H1 (cell line): Measurements from ENCODE around the gene XAF1. TPM values are rescaled to one million over a fixed set of nuclear protein-coding genes. Genes with fewer than 3 reads are reported as not detected.

Experiments used
- CTCF ChIA-PET: fragments of 300-600 bp; sonication (Branson Sonifier 250); formaldehyde crosslinking; loops from one replicate; lab custom pipeline; 2021; ENCODE audit not compliant: partially characterized antibody; lab: Charles Lee
- POLR2A ChIA-PET: fragments of 300-600 bp; sonication (Branson Sonifier 250); formaldehyde crosslinking; loops from one replicate; lab custom pipeline; 2021; ENCODE audit warnings: inconsistent platforms; ENCODE audit not compliant: partially characterized antibody; lab: Charles Lee
- DNase-seq, 2 experiments: peaks; one replicate each; pipeline versions ENCODE4 v3.0.0 to v3.0.0-alpha.2; 2010 to 2022; ENCODE audit warnings: low spot score in 2 of 2, low read depth in 1 of 2, mixed read lengths in 1 of 2
- FAIRE-seq: peaks from 2 replicates; lab custom pipeline; 2011; peaks lifted over from hg19 to GRCh38; lab: Jason Lieb, UNC
- H2AFZ ChIP-seq: 2 replicates; pipeline ENCODE4 v1.8.1; 2012; ENCODE audit warnings: low read length, inconsistent platforms
- H2AK5ac ChIP-seq: 2 replicates; pipeline ENCODE4 v1.6.1; 2013; ENCODE audit warnings: low read depth, low read length
- H2BK120ac ChIP-seq: replicated peaks from 2 replicates; pipeline ENCODE3; 2013; ENCODE audit warnings: low read depth, low read length, inconsistent platforms
- H2BK12ac ChIP-seq: 2 replicates; pipeline ENCODE4 v1.6.1; 2013; ENCODE audit warnings: low read depth, low read length
- H2BK15ac ChIP-seq: 2 replicates; pipeline ENCODE4 v1.6.1; 2013; ENCODE audit warnings: low read length
- H2BK20ac ChIP-seq: 2 replicates; pipeline ENCODE4 v1.6.1; 2013; ENCODE audit warnings: low read length
- H2BK5ac ChIP-seq: 2 replicates; pipeline ENCODE4 v1.6.1; 2013; ENCODE audit warnings: low read depth, low read length
- H3K14ac ChIP-seq: 2 replicates; pipeline ENCODE4 v1.6.1; 2013; ENCODE audit warnings: inconsistent platforms; ENCODE audit not compliant: insufficient read length
- H3K18ac ChIP-seq: 2 replicates; pipeline ENCODE4 v1.6.1; 2013; ENCODE audit warnings: low read length; ENCODE audit errors: extremely low read depth
- H3K23ac ChIP-seq: 2 replicates; pipeline ENCODE4 v1.6.1; 2013; ENCODE audit warnings: inconsistent platforms; ENCODE audit not compliant: insufficient read length
- H3K23me2 ChIP-seq: 2 replicates; pipeline ENCODE4 v1.6.1; 2013; ENCODE audit warnings: low read depth, low read length
- H3K27ac ChIP-seq: 2 replicates; pipeline ENCODE4 v1.6.1; 2011; ENCODE audit warnings: low read depth, low read length, inconsistent platforms
- H3K27me3 ChIP-seq, 4 experiments: replicated peaks in 1 of 4; 1 replicate in 1 of 4; 2 replicates in 3 of 4; pipeline versions ENCODE4 v1.6.1 to v1.8.1; 2011 to 2013; ENCODE audit warnings: low read length in 3 of 4, mild to moderate bottlenecking in 3 of 4, inconsistent platforms in 2 of 4, mixed read lengths in 2 of 4, moderate library complexity in 1 of 4; ENCODE audit not compliant: control insufficient read depth in 3 of 4, insufficient read depth in 3 of 4; ENCODE audit errors: extremely low read depth in 1 of 4
- H3K36me3 ChIP-seq, 4 experiments: 2 replicates each; pipeline versions ENCODE4 v1.6.1 to v1.8.1; 2011 to 2013; ENCODE audit warnings: mild to moderate bottlenecking in 4 of 4, low read length in 3 of 4, moderate library complexity in 2 of 4, control low read depth in 1 of 4, inconsistent platforms in 1 of 4; ENCODE audit not compliant: insufficient read depth in 4 of 4, control insufficient read depth in 2 of 4
- H3K4ac ChIP-seq: replicated peaks from 2 replicates; pipeline ENCODE3; 2013; ENCODE audit warnings: low read length, low read depth, mixed read lengths, inconsistent platforms; ENCODE audit not compliant: insufficient read length
- H3K4me1 ChIP-seq, 4 experiments: replicated peaks in 1 of 4; 1 replicate in 1 of 4; 2 replicates in 3 of 4; pipeline versions ENCODE4 v1.6.1 to v1.8.1; 2011 to 2013; ENCODE audit warnings: low read length in 3 of 4, inconsistent platforms in 2 of 4, mixed read lengths in 1 of 4; ENCODE audit not compliant: insufficient read depth in 4 of 4, control insufficient read depth in 3 of 4
- H3K4me2 ChIP-seq, 2 experiments: 2 replicates each; pipeline versions ENCODE4 v1.6.1 to v1.8.1; 2011 to 2013; ENCODE audit warnings: low read depth in 2 of 2, low read length in 2 of 2, control low read depth in 1 of 2, inconsistent platforms in 1 of 2, mild to moderate bottlenecking in 1 of 2; ENCODE audit not compliant: insufficient read depth in 1 of 2
- H3K4me3 ChIP-seq, 4 experiments: fragments of 200-600, 300-600 bp in 1 of 4; sonication (generic), shearing (Covaris generic), sonication (Bioruptor Twin) in 1 of 4; 2 replicates each; pipeline versions ENCODE4 v1.5.1 to v1.8.1; 2011 to 2016; ENCODE audit warnings: low read length in 4 of 4, low read depth in 3 of 4, control low read depth in 2 of 4, inconsistent platforms in 2 of 4, mild to moderate bottlenecking in 2 of 4, mixed read lengths in 1 of 4, moderate library complexity in 1 of 4; ENCODE audit not compliant: insufficient read depth in 2 of 4; ENCODE audit errors: extremely low read depth in 1 of 4
- H3K56ac ChIP-seq: replicated peaks from 2 replicates; pipeline ENCODE3; 2013; ENCODE audit warnings: low read depth, mild to moderate bottlenecking, mixed read lengths, low read length, inconsistent platforms; ENCODE audit not compliant: insufficient read length
- H3K79me1 ChIP-seq: 2 replicates; pipeline ENCODE4 v1.6.1; 2013; ENCODE audit warnings: low read depth, low read length, control low read depth
- H3K79me2 ChIP-seq, 2 experiments: 2 replicates each; pipeline versions ENCODE4 v1.6.1 to v1.8.1; 2012 to 2013; ENCODE audit warnings: low read length in 2 of 2, mild to moderate bottlenecking in 2 of 2, inconsistent platforms in 1 of 2; ENCODE audit not compliant: insufficient read depth in 2 of 2, control insufficient read depth in 1 of 2
- H3K9ac ChIP-seq, 4 experiments: replicated peaks in 1 of 4; 1 replicate in 1 of 4; 2 replicates in 3 of 4; pipeline versions ENCODE4 v1.6.1 to v1.8.1; 2011 to 2013; ENCODE audit warnings: low read depth in 3 of 4, low read length in 3 of 4, control low read depth in 2 of 4, mild to moderate bottlenecking in 2 of 4, moderate library complexity in 2 of 4, inconsistent platforms in 1 of 4; ENCODE audit errors: extremely low read depth in 1 of 4
- H3K9me3 ChIP-seq, 2 experiments: 2 replicates each; pipeline versions ENCODE4 v1.6.1 to v1.8.1; 2012 to 2013; ENCODE audit warnings: mild to moderate bottlenecking in 2 of 2, moderate library complexity in 2 of 2, control low read depth in 1 of 2, inconsistent platforms in 1 of 2, low read depth in 1 of 2, low read length in 1 of 2, mixed read lengths in 1 of 2; ENCODE audit not compliant: insufficient read depth in 2 of 2
- H4K20me1 ChIP-seq, 2 experiments: replicated peaks in 1 of 2; 2 replicates each; pipeline versions ENCODE3 to v1.8.1; 2011 to 2013; ENCODE audit warnings: inconsistent platforms in 2 of 2, low read length in 2 of 2, mild to moderate bottlenecking in 1 of 2; ENCODE audit not compliant: insufficient read depth in 2 of 2, control insufficient read depth in 1 of 2
- H4K5ac ChIP-seq: 2 replicates; pipeline ENCODE4 v1.6.1; 2013; ENCODE audit warnings: low read length, low read depth, mixed read lengths, inconsistent platforms; ENCODE audit not compliant: insufficient read length
- H4K8ac ChIP-seq: 2 replicates; pipeline ENCODE4 v1.8.0; 2013; ENCODE audit warnings: mild to moderate bottlenecking, moderate library complexity, low read length, inconsistent platforms; ENCODE audit not compliant: insufficient read depth; ENCODE audit errors: extremely low read depth
- H4K91ac ChIP-seq: replicated peaks from 2 replicates; pipeline ENCODE3; 2013; ENCODE audit warnings: low read length, mixed read lengths, inconsistent platforms; ENCODE audit not compliant: insufficient read length
- CTBP2 ChIP-seq: IDR thresholded peaks from 2 replicates; pipeline ENCODE4 v1.7.0; 2011; ENCODE audit warnings: borderline replicate concordance, mild to moderate bottlenecking, moderate library complexity, mixed read lengths, low read length; ENCODE audit not compliant: insufficient read depth, insufficient read length
- HDAC2 ChIP-seq, 2 experiments: fragments of 300-600 bp in 1 of 2; sonication (generic) in 1 of 2; IDR thresholded peaks; 2 replicates each; pipeline ENCODE4 v1.6.1; 2011 to 2012; ENCODE audit warnings: low read depth in 2 of 2, low read length in 2 of 2, mild to moderate bottlenecking in 2 of 2, moderate library complexity in 2 of 2, borderline replicate concordance in 1 of 2, inconsistent platforms in 1 of 2
- HDAC6 ChIP-seq: IDR thresholded peaks from one replicate; pipeline ENCODE4 v1.7.1; 2012; ENCODE audit warnings: low read depth, mild to moderate bottlenecking, inconsistent platforms, low read length, moderate library complexity
- JUN ChIP-seq: IDR thresholded peaks from 2 replicates; pipeline ENCODE4 v1.6.1; 2011; ENCODE audit warnings: low read depth, mild to moderate bottlenecking, improper control_type of control experiment, low read length
- KDM5A ChIP-seq: fragments of 200-600 bp; IDR thresholded peaks from 2 replicates; pipeline ENCODE4 v1.7.1; 2012; ENCODE audit warnings: mild to moderate bottlenecking, low read length, inconsistent platforms, mixed read lengths
- POLR2A ChIP-seq, 2 experiments: IDR thresholded peaks; 1 replicate in 1 of 2; 2 replicates in 1 of 2; pipeline ENCODE4 v1.6.1; 2011; ENCODE audit warnings: low read depth in 2 of 2, low read length in 2 of 2, mild to moderate bottlenecking in 2 of 2; ENCODE audit errors: control extremely low read depth in 1 of 2
- RNF2 ChIP-seq: fragments of 200-900, 300-1000 bp; sonication (generic); IDR thresholded peaks from 2 replicates; pipeline ENCODE4 v1.7.1; 2016; ENCODE audit warnings: borderline replicate concordance, low read depth, mild to moderate bottlenecking, antibody characterized with exemption, low read length; ENCODE audit not compliant: poor library complexity, severe bottlenecking; ENCODE audit errors: missing control alignments
- SIRT6 ChIP-seq: IDR thresholded peaks from one replicate; pipeline ENCODE4 v1.7.1; 2012; ENCODE audit warnings: low read length, inconsistent platforms
- TAF1 ChIP-seq: IDR thresholded peaks from 2 replicates; pipeline ENCODE4 v1.6.1; 2011; ENCODE audit warnings: mild to moderate bottlenecking, low read depth, low read length
- WGBS, 2 experiments: shearing (Covaris generic) in 1 of 2; methylation state at CpG; one replicate each; pipeline versions ENCODE4 v1.1.6 to v1.1.7; 2013 to 2015; ENCODE audit warnings: low lambda C conversion rate in 2 of 2, mixed read lengths in 2 of 2, inconsistent platforms in 1 of 2, low coverage in 1 of 2, missing lambda C conversion rate in 1 of 2; ENCODE audit not compliant: insufficient replicate concordance in 2 of 2, insufficient coverage in 1 of 2, insufficient read length in 1 of 2; ENCODE audit errors: extremely low coverage in 1 of 2, missing lambda C conversion rate in 1 of 2; 5-methylcytosine and 5-hydroxymethylcytosine counted together
- polyA plus RNA-seq, 7 experiments: library from polyadenylated mRNA; depleted of rRNA in 3 of 7; stranded (reverse) in 5 of 7; unstranded in 2 of 7; fragments of >200 nt in 5 of 7; fragments of 200-250 nt in 2 of 7; gene quantifications; 1 replicate in 5 of 7; 2 replicates in 1 of 7; 4 replicates in 1 of 7; pipeline versions ENCODE4 v1.2.1 to v1.2.3, GENCODE V29; 2011 to 2013; ENCODE audit warnings: missing spikeins in 2 of 7, mixed read lengths in 2 of 7
- total RNA-seq: library from RNA; stranded (reverse); fragmentation: NEBNext Ultra II Directional; extraction: Animal tissue kit (Norgen Biotek cat#: 25700); gene quantifications from 2 replicates; pipeline ENCODE4 v1.2.1, GENCODE V29; 2021
- TF ChIP-seq, protein P1 (sequence below): IDR thresholded peaks from 2 replicates; pipeline ENCODE4 v1.6.1; 2012; ENCODE audit warnings: inconsistent platforms

XAF1 gene
- total and polyA plus RNA-seq, 2 of the 8 experiments (the other 6 are each of a cell fraction or from before 2014, with no cell fraction given) = not detected

DNA sequence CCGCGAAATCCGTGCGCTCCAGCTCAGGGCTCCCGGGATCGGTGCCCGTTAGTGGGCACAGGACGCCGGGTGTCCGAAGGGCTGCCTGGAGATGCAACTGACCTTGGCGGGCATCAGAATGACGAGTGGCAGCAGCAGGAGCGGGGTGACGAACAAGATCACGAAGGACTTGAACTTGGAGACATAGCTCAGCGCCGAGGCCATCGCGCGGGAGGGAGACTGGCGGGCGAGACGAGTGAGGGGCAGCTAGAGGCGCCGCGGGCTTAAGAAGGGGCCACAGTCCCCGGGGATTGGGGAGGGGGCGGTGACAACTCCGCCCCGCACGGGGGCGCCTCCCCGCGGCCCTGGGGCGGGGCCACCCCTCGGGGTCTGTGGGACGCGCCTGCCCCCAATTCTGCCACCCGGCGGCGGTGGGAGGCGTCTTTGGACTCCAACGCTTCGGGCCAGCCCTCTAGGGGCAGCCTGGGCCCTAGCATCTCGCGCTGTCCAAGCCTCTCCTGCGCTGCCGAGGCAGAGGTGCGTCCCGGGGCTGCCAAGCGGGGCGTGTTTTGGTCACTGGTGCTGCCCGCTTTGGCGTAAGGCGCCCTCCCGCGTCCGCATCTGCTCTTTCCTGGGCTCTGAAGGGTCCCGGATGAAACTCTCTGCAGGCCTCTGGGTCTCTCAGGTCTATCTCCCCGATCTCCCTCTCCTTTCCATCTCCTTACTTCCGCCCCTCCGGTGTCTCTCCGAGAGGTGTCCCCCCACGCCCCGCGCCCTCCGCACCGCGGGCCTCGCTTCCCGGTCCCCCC lies 42.5 kb upstream of the XAF1 start, which contains the start of gene SLC13A5:
TSS of gene SLC13A5 (minus strand) at position 240 of the 788 bp plus-strand sequence. CDS start at position 204, 36 bp downstream.
- Histone ChIP-seq H3K56ac (no peak within 1 kb of the TSS), H3K4ac (no peak within 1 kb of the TSS), H4K91ac (no peak within 1 kb of the TSS), H2BK20ac (no peak within 1 kb of the TSS), H3K79me1 (no peaks in the 10 kb centered on the region; the same call in 1 of the 2 replicates), H3K9me3 (no peaks in the 10 kb centered on the region), H3K14ac (no peak within 1 kb of the TSS), H3K23ac (no peak within 1 kb of the TSS), H2BK15ac (peak within 1 kb of the TSS; percentile 1; the same call in 1 of the 2 replicates), H2AK5ac (no peak within 1 kb of the TSS), H3K4me1 (peaks cover 0 to 12% (median 9%) of the 10 kb centered on the region in 4 experiments; a peak in 6 of 7 replicates), H2AFZ (peak within 1 kb of the TSS; percentile 68), H3K79me2 (no peaks in the 10 kb centered on the region), H2BK12ac (peak within 1 kb of the TSS; percentile 95; the same call in 1 of the 2 replicates), H3K9ac (peak within 1 kb of the TSS in 1 of 4 experiments; percentile 14; a peak in 3 of 7 replicates), H3K27ac (no peak within 1 kb of the TSS), H3K18ac (peak within 1 kb of the TSS; percentile 78), H3K36me3 (no peaks in the 10 kb centered on the region), H4K5ac (no peak within 1 kb of the TSS), H4K20me1 (no peaks in the 10 kb centered on the region), H2BK120ac (no peak within 1 kb of the TSS), H2BK5ac (no peak within 1 kb of the TSS; the same call in 1 of the 2 replicates), H3K4me2 (peak within 1 kb of the TSS; percentile 78 to 93), H3K4me3 (peak within 1 kb of the TSS; percentile 39 to 68 (median 60)), H4K8ac (peak within 1 kb of the TSS; percentile 54; the same call in 1 of the 2 replicates), H3K23me2 (peaks cover 19% of the 10 kb centered on the region; the same call in 1 of the 2 replicates), H3K27me3 (peaks cover 9 to 38% (median 31%) of the 10 kb centered on the region in 4 experiments)
- ChIA-PET POLR2A (interaction anchor here (1.1 to 1.6 kb wide), 2 partner anchors 10 to 11 kb away, joined by 3 to 5 read pairs; no protein-coding TSS in a partner anchor), CTCF (interaction anchor here (0.6 to 7.0 kb wide), 31 partner anchors 9 to 478 kb away, joined by 3 to 72 read pairs (median 4); no protein-coding TSS in a partner anchor)
- peak; percentile 38 to 84 for DNase-seq
- 3% methylated on average over 56 of the region's 71 CpGs; no CpG with 5 or more reads in 1 of the 2 experiments for WGBS, 2 experiments
- FAIRE-seq = no peak
- TF ChIP-seq SIRT6 (no peak), JUN (no peak), HDAC2 (IDR thresholded peaks at IDR 0.05; ENCODE audit: borderline replicate concordance in 1 of 2, low read depth in 2 of 2, low read length in 2 of 2) (0 out of 4 replicates have a peak, but pooled peaks of 1 of the 2 experiments have one; percentile 17), HDAC6 (no peak), KDM5A (no peak), TAF1 (no peak), CTBP2 (no peak), POLR2A (IDR thresholded peaks at IDR 0.05; ENCODE audit: control extremely low read depth in 1 of 2, low read depth in 2 of 2, low read length in 2 of 2) (peak in 1 of 2 experiments; percentile 36; a peak in 1 of 3 replicates), RNF2 (no peak)
- TF ChIP-seq, protein P1, sequence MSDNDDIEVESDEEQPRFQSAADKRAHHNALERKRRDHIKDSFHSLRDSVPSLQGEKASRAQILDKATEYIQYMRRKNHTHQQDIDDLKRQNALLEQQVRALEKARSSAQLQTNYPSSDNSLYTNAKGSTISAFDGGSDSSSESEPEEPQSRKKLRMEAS = no peak
